Neuron (in vitro differentiated cells): ENCODE measurements around the gene MUC4.
"Not testable (repeated sequence)": the region's sequence is repeated elsewhere in the genome, so short reads cannot be mapped to it uniquely, and the experiment has no call there.

Source experiments
- H2AFZ ChIP-seq: one replicate; pipeline ENCODE4 v1.6.1; 2013; ENCODE audit warnings: low read depth, mild to moderate bottlenecking, inconsistent platforms, low read length, moderate library complexity
- H3K27me3 ChIP-seq: one replicate; pipeline ENCODE4 v1.6.1; 2013; ENCODE audit warnings: low read length; ENCODE audit not compliant: insufficient read depth
- H3K36me3 ChIP-seq: one replicate; pipeline ENCODE4 v1.6.1; 2013; ENCODE audit warnings: low read length; ENCODE audit not compliant: insufficient read depth
- H3K4me1 ChIP-seq: one replicate; pipeline ENCODE4 v1.6.1; 2013; ENCODE audit warnings: low read length; ENCODE audit not compliant: insufficient read depth
- H3K4me3 ChIP-seq: 2 replicates; pipeline ENCODE4 v1.5.1; 2013; ENCODE audit warnings: mild to moderate bottlenecking, low read length, moderate library complexity
- H3K9me3 ChIP-seq: one replicate; pipeline ENCODE4 v1.6.1; 2013; ENCODE audit warnings: low read length

The MUC4 gene

GRCh38 chr3:195739561-195740111 lies 72.1 kb downstream of the MUC4 start:
- Histone ChIP-seq H2AFZ (no peak overlapping the region), H3K4me3 (no peak overlapping the region), H3K9me3 (no peaks in the 10 kb centered on the region), H3K27me3 (peaks cover 19% of the 10 kb centered on the region), H3K36me3 (no peaks in the 10 kb centered on the region), H3K4me1 (no peaks in the 10 kb centered on the region)

- no peaks in the 10 kb centered on the region for H3K4me1 ChIP-seq
- no peaks in the 10 kb centered on the region for H3K9me3 ChIP-seq
- no peaks in the 10 kb centered on the region for H3K36me3 ChIP-seq
- no peak overlapping the region for H3K4me3 ChIP-seq
- peaks cover 19% of the 10 kb centered on the region for H3K27me3 ChIP-seq
- H2AFZ ChIP-seq: no peak overlapping the region
These were observed 73.3 kb downstream of the MUC4 start for GRCh38 chr3:195738274-195739044.

- not testable (repeated sequence) for H3K4me3 ChIP-seq, H3K4me1 ChIP-seq, H2AFZ ChIP-seq, H3K36me3 ChIP-seq, H3K9me3 ChIP-seq
- peaks cover 19% of the 10 kb centered on the region for H3K27me3 ChIP-seq
These were observed 73.9 kb downstream of the MUC4 start for GRCh38 chr3:195737782-195738181.

GRCh38 chr3:195736866-195737490 lies 74.8 kb downstream of the MUC4 start:
- no peaks in the 10 kb centered on the region for H3K4me1 ChIP-seq
- no peak overlapping the region for H3K4me3 ChIP-seq
- no peaks in the 10 kb centered on the region for H3K9me3 ChIP-seq
- H3K36me3 ChIP-seq: no peaks in the 10 kb centered on the region
- no peak overlapping the region for H2AFZ ChIP-seq
- peaks cover 19% of the 10 kb centered on the region for H3K27me3 ChIP-seq

GRCh38 chr3:195735036-195735695 lies 76.6 kb downstream of the MUC4 start:
- Histone ChIP-seq H3K36me3 (no peaks in the 10 kb centered on the region), H3K27me3 (peaks cover 19% of the 10 kb centered on the region), H3K9me3 (no peaks in the 10 kb centered on the region), H2AFZ (no peak overlapping the region), H3K4me3 (no peak overlapping the region), H3K4me1 (no peaks in the 10 kb centered on the region)

- no peak overlapping the region for H3K4me3 ChIP-seq
- H3K27me3 ChIP-seq: peaks cover 10% of the 10 kb centered on the region
- H2AFZ ChIP-seq: no peak overlapping the region
- no peaks in the 10 kb centered on the region for H3K36me3 ChIP-seq
- H3K9me3 ChIP-seq: no peaks in the 10 kb centered on the region
- peaks cover 8% of the 10 kb centered on the region for H3K4me1 ChIP-seq
These were observed 78.8 kb downstream of the MUC4 start for GRCh38 chr3:195732940-195733339.

GRCh38 chr3:195731356-195731905 lies 80.3 kb downstream of the MUC4 start:
- Histone ChIP-seq H3K36me3 (no peaks in the 10 kb centered on the region), H3K4me1 (peaks cover 8% of the 10 kb centered on the region), H3K4me3 (no peak overlapping the region), H3K9me3 (no peaks in the 10 kb centered on the region), H3K27me3 (peaks cover 6% of the 10 kb centered on the region), H2AFZ (no peak overlapping the region)

GRCh38 chr3:195729476-195730251 lies 82.1 kb downstream of the MUC4 start:
- no peaks in the 10 kb centered on the region for H3K9me3 ChIP-seq
- H3K4me3 ChIP-seq: no peak overlapping the region
- H3K4me1 ChIP-seq: peaks cover 8% of the 10 kb centered on the region
- no peak overlapping the region for H2AFZ ChIP-seq
- peaks cover 4% of the 10 kb centered on the region for H3K27me3 ChIP-seq
- no peaks in the 10 kb centered on the region for H3K36me3 ChIP-seq

- H3K4me3 ChIP-seq, H2AFZ ChIP-seq, H3K27me3 ChIP-seq, H3K9me3 ChIP-seq, H3K4me1 ChIP-seq, H3K36me3 ChIP-seq: not testable (repeated sequence)
These were observed 82.9 kb downstream of the MUC4 start for GRCh38 chr3:195728789-195729188.

- Histone ChIP-seq H2AFZ (no peak overlapping the region), H3K4me3 (no peak overlapping the region), H3K4me1 (peaks cover 8% of the 10 kb centered on the region), H3K27me3 (peaks cover 4% of the 10 kb centered on the region), H3K36me3 (no peaks in the 10 kb centered on the region), H3K9me3 (no peaks in the 10 kb centered on the region)
These were observed 84.0 kb downstream of the MUC4 start for GRCh38 chr3:195727606-195728195.

- not testable (repeated sequence) for H3K4me1 ChIP-seq, H3K9me3 ChIP-seq, H3K27me3 ChIP-seq, H3K4me3 ChIP-seq, H2AFZ ChIP-seq, H3K36me3 ChIP-seq
These were observed 85.6 kb downstream of the MUC4 start for GRCh38 chr3:195725916-195726740.

GRCh38 chr3:195724363-195724762 lies 87.4 kb downstream of the MUC4 start:
- peaks cover 14% of the 10 kb centered on the region for H3K27me3 ChIP-seq
- not testable (repeated sequence) for H3K4me1 ChIP-seq, H3K36me3 ChIP-seq, H3K9me3 ChIP-seq, H3K4me3 ChIP-seq, H2AFZ ChIP-seq
